ENCODE results near the gene CMIP.

Gene CMIP

DNA sequence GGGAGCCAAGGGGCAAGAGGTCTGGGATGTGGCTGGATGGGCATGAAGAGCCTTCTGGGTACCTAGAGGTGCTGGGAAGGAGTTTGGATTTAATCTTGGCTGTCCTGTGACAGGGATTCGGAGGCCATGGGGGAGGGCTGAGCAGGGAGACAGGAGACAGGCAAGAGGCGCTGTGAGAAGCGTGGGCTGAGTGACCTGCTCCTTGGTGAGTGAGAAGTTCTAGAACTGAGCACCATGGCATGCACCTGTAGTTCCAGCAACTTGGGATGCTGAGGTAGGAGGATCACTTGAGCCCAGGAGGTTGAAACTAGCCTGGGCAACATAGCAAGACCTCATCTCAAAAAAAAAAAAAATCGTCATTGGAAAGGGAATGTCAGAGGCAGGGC is 256.2 kb downstream of the CMIP start:
- no peak for DNase-seq (ENCODE audit: low read depth)

DNA sequence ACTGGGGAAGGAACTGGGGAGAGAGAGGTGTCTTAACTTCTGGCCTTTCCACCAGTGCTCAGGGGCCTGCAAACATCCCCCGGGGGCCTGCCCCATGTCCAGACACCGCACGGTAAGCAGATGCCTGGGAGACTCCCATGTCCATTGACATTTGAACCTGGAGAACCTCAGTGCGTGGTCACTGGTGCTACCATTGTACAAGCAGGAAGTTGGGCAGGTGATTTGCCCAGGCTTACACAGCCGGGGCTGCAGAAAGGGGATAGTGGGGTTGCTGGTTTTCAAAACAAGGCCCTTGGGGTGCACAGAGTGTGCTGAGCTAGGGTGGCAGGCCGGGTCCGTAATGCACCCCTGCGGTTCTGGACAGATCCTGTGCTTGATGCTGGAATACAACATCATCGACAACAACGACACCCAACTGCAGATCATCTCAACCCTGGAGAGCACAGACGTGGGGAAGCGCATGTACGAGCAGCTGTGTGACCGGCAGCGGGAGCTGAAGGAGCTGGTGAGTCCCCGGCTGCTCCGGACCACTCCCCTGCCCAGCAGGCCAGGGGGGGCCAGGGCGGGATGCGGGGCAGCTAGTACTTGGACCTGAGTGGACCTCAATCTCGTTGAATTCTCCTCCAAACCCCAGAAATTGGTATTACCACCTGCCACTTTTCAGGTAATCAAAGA is 256.8 kb downstream of the CMIP start:
- DNase-seq (ENCODE audit: low read depth), result no peak

DNA sequence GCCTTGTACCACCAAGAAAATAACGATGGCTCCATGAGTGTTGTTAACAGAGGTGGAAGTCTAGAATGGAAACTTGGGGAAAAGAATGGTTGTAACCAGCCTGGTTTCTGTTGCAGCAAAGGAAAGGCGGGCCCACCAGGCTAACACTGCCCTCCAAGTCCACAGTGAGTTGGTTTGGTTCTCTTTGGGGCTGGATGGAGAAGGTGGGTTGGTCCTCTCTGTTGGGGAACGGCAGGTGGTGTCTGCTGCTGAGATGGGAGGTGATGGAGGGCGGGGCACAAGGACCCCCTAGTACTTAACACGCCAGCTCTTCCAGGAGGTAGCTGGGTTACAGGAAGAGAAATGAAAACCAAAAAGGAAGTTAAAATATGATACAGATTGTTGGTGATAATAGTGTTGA is 257.9 kb downstream of the CMIP start:
- no peak for DNase-seq (ENCODE audit: low read depth)

DNA sequence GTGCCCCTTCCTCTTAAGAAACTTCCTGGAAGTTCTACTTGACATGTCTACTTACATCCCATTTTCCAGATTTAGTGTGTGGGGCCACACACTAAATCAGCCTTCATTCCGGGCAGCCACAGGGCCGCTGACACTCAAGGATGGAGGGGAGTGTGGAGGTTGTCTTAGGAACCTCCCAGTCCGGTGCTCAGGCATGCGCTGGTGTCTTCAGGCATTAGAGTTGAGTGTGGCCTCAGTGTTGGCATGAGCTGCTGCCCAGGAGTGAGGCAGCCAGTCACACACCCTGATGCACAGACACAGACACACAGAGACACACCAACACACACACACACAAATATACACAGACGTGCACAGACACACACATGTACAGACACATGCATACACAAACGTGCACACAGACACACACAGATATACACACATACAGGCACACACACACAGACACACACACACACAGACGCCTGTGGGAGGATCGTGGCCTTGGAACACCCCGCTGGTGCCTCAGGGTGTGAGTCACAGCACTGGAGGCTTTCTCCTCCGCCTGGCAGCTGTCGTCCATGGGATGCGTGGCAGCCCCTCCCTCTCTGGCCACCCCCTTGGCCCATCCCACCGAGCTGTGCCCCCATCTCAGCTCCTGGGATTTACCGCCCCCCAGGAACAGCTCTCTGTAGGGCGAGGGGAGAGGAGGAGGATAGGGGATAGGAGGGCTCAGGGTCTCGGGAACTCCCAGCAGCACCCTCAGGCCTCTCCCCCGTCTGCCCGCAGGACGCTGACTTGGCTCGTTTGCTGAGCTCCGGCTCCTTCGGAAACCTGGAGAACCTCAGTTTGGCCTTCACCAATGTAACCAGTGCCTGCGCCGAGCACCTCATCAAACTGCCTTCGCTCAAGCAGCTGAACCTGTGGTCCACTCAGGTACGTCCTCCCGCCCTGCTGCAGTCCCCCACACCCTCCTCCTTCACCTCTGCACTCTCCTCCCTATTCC is 258.9 kb downstream of the CMIP start:
- DNase-seq (ENCODE audit: low read depth), result no peak

DNA sequence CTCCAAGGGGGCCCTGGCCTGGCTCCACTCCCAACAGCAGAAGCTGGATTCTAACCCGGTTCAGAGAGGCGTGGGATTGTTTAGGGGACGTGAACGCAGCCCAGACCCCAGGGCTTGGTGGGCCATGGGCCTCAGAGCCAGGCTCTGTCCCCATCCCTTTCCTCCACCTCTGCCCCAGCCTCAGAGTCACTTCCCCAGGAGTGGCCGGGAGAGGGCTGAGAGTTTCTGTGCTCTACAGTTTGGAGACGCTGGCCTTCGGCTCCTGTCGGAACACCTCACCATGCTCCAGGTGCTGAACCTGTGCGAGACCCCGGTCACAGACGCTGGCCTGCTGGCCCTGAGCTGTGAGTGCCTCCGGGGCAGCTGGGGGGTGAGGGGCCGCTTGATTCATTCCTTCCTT is 260.7 kb downstream of the CMIP start:
- no peak for DNase-seq (ENCODE audit: low read depth)

DNA sequence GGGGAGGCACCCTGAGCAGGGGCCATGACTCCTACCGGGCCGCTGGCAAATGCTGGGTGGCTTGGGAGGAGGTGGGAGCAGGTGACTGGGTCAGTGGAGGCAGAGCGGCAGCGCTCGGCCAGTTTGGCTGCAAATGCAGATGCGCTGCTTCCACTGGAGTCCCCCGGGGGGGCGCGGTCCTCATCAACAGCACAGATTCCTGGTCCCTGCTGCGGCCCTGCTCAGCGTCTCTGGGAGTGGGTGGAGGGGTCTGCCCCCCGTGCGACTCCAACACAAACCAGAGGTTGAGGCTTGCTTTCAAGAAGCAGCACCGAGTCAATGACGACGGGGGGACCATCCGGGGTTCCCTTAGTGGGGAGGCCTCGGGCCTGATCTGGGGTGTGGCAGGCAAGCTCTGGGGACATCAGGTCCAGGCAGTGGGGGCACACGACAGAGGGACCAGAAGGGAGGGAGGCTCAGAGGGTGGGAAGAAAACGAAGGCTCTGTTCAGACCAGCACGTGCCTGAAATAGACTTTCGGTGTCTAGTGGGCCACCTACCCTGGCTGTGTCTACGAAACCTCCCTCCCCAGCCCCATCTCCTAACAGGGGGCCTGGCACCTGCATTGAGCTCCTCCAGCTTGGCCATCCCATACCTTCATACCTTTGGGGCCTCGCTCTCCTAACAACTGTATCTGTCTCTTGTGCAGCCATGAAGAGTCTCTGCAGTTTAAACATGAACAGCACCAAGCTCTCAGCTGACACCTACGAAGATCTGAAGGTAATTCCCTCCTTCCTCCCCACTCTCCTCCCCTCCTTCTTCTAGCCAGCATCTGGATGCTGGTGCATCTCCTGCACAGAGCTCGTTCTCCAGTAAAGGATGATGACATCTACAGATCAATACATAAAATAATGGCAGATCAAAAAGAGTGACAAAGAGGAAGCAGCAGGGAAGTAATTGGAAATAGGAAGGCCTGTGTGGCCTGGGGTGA is 262.0 kb downstream of the CMIP start:
- DNase-seq (ENCODE audit: low read depth), result no peak

DNA sequence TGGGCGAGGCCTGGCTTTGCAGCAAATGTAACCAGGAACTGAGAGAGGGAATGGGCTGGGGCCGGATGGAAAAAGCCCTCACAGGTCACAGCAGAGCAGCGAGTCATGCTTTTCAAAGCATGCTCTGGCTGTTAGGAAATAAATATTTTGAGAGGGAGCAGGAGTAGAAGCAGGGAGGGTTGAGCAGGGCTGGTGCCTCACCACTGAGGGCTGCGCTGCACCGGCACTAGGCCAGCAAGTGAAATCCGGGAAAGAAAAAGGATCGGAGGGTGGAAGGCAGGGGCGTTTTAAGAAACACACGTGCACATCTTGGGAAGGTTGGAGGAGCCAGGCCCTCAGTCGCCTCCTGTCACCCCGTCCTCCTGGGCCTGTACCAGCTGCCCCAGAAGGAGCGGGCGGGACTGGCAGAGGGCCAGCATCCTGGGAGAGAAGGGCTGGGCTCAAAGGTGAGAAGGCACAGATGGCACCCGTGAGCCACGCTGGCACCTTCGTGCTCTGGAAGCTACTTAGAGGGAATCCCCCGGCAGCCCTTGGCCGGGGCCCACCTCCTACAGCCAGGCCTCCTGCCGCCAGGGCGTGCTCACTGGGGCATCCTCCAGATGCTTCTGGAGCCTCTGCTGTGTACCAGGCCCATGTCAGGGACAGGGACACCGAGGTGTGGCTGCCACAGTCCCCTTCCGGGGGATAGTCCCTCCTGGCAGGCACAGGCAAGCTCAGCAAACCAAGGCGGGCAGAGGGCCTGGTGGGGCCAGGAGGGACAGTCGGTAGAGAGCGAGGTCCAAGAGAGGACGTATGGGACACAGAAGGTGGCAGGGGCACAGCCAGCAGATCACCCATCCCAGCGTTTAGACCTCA is 263.0 kb downstream of the CMIP start:
- DNase-seq (ENCODE audit: low read depth), result no peak

DNA sequence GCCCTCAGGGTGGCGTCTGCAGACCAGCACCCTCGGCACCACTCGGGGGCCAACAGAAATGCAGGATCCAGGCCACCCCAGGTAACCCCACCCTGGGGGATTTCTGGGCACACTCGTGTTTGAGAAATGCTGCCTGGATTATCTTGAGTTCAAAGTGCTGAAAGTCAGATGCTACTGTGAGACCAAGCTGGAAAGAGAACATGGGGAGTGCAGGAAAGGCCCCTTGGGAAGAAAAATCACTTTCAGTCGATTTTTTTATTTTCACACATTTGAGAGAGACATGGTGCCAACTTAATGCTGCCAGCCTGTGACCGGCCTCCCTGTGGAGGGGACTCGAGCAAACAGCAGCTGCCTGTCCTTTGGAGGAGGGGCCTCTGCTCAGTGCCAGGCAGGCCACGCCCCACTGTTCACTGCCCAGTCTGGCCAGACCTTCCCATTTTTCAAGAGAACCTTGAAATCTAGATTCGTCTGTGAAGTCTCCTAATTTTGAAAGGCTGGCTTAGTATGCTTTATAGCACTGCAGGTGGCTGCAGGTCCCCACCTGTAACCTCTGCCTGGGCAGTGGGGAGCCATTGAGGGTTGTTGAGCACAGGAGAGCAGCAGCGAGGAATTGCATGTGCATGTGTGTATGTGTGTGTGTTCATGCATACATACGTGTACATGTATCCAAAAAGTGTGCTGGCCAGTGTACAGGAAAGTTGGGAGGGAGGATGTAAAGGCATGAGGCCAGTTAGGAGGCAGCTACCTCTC is 263.8 kb downstream of the CMIP start:
- no peak for DNase-seq (ENCODE audit: low read depth)

DNA sequence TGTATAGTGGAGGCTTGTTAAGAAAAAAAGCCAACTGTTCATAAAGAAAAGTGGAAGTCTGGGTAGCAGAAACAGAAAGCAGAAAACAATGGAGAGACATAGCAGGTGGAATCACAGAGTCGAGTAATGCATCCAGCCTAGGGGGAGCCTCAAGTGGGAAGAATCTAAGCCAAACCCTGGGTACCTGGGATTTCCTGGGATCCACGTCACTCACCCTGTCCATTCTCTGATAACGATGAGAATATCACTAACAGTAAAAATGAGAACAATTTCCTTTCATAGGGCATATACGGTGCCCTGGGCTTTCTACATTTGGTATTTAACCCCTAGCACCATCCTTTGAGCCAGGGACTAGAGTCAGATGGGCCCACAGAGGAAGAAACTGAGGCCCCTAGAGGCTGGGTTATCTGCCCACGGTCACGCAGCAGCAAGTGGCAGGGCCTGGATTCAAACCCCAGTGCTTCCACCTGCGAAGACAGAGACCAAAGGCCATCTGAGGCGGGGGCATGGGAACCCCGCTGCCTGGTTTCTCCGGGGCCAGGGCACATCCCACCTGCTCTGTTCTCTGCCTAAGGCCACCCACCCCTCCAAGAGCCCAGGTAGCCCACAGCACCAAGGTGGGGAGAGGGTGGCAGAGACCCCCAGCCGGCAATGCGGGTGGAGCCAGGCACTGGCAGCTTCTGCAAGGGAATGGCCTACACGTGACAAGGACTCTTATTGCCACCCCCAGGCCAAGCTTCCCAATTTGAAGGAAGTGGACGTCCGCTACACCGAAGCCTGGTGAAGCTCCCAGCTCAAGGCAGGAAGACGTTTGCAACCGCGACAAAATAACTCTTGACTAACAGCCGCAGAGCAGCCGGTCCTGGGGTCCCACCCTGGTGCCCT is 264.6 kb downstream of the CMIP start:
- no peak for DNase-seq (ENCODE audit: low read depth)

DNA sequence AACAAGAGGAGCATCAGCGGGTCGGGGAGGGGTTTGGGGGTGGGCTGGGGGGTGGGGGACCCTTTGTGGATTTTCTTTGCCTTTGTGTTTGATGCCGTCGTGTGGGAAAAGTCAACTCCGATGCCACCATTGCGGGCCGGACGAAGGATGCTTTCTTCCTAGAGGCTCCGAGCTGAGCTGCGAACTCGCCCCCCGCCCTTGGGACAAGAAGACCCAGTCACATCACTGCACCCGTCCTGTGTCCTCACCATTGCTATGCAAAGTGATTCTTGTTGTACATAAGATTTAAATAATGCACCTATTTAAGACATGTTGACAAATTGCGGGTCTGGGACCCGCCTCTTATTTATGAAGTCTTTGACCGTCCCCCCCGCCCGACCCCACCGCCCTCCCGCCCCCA is 265.4 kb downstream of the CMIP start:
- DNase-seq (ENCODE audit: low read depth), result no peak

DNA sequence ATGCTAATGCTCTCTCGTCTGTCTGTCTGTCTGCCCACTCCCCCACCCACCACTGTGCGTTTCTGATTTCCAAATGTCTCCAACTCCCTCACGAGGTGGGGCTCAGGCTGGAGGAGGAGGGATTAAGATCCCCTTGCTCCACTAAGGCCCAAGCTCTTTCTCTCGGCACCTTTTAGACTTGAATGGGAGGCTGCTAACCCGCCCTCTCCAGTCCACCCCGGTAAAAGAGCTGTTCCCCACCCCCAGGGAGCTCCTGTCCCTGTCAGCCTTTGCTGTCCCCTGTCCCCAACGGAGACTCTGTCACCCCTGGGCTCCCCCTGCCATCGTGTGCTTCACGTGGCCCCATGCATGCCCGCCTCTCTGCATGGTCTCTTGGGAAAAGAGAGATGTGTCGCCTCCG is 266.0 kb downstream of the CMIP start:
- no peak for DNase-seq (ENCODE audit: low read depth)

DNA sequence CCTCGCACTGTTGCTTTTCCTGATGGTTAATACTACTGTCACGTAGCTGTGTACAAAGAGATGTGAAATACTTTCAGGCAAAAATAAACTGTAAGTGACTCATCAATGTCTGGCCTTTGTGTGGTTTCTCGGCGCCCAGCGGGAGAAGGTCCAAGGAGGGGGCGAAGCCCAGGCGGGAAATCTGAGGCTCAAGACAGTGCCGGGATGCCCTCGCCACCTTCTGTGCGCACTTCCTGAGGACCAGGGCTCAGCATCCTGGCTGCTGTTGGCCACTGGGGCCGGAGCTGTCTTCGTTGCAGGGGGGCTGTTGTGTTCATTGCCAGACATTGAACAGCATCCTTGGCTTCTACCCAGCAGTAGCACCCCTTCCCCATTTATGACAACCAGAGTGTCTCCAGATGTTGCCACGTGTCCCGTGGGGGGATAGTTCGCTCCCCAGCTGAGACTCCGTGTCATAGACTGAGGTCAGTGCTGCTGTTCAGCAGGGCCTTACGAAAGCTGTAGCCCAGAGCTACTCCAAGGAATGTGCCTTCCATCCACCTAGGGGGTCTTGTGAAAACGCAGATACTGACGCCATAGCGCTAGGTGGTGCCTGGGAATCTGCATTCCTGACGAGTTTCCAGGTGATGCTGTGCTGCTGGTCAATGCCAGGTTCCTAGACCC is 267.2 kb downstream of the CMIP start:
- no peak for DNase-seq (ENCODE audit: low read depth)

DNA sequence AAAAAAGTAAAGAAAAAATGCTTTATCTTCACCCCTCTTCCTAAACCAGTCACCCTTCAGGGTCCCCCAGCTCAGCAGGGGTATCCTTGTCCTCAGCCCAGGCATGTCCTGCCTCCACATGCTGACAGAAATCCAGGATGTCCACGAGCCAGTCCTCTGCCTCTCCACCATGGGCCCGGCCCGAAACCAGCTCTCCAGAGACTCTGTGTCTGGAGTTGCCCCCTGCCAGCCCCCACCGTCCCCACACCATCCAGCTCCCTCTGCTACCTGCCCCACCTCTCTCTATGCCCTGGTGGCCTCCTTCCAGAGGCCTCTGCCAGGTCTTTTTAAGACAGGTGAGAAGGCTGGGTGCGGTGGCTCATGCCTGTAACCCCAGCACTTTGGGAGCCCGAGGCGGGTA is 268.1 kb downstream of the CMIP start:
- DNase-seq (ENCODE audit: low read depth), result no peak

DNA sequence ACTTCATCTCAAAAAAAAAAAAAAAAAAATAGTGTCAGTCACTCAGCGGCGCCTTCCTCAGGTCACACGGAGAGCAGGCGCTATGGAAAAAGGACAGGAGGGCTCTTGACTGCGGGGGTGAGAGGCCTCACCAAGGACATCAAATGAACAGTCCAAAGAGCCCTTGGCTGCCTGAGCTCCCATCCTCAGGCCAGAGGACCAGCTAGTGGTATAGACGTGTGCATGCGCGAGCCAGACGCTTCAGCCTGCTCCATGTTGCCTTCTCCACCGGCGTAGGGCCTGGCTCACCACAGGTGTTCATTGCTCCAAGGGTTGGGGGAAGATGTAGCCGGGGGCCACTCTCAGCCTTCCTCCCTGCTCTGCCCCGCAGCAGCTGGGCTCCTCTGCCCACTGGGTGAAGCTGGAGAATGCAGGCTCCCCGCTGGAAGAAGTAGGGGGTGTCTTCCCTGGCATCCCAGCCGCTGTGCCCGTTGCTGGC is 268.7 kb downstream of the CMIP start:
- DNase-seq (ENCODE audit: low read depth), result no peak

DNA sequence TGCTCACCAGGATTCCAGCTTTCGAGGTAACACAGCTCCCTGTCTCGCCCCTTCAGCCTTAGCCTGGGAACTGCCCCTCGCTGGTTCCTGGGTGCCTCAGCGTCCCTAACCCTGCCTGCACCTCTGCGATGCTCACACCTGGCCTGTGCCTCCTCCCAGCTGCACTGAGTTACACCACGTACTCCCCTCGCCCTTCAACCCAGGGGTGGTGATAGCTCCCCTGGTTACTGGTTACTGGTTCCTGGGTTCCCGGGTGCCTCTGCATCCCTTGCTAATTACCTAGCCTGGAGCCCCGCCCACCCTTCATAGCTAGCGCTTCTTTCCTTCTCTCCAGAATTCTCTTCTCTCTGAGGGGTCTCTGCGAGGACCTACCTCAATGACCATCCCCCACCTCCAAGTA is 269.2 kb downstream of the CMIP start:
- no peak for DNase-seq (ENCODE audit: low read depth)

DNA sequence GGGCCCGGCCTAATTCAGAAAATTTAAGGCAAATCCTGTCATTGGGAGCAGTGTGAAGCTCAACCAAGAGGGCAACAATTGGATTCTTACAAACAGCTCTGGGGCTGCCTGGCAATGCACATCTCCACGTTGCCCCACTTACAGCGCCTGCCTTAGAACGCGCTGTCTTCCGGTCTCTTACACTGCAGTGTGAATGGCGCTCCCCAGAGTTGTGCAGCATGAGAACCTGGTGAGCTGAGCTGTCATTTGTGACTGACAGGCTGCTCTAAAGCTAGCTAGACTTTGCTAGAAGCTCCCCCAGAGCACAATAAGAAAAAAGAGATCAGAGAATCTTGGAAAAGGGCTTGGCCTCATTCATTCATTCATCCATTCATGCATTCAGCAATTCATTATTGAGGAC is 270.0 kb downstream of the CMIP start:
- DNase-seq (ENCODE audit: low read depth), result no peak

DNA sequence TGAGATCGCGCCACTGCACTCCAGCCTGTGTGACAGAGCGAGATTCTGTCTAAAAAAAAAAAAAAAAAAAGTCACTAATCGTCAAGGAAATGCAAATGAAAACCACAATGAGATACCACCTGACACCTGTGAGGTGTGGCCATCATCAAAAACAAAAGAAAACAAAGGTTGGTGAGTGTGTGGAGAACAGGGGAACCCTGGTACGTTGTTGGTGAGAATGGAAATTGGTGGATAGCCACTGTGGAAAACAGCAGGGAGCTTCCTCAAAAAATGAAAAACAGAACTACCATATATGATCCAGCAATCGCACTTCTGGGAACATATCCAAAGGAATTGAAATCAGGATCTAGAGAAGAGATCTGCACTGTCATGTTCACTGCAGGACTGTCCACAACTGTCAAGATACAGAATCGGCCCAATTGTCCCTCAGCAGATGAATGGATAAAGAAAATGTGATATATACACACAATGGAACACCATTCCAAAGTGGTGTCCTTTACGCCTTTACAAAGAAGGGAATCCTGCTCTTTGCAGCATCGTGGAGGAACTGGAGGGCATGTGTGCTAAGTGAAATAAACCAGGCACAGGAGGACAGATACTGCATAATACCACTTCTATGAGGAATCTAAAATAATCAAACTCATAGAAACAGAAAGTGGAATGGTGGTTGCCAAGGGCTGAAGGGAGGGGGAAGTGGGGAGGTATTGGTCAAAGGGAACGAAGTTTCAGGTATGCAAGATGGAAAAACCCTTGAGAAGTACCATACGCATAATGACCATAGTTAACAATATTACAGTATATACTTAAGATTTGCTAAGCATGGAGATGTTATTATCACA is 271.0 kb downstream of the CMIP start:
- DNase-seq (ENCODE audit: low read depth), result peak; percentile 31
